Gastrocnemius medialis (tissue), 4 donors: Measurements from ENCODE around the gene CYFIP2.

Experiments used
- CTCF ChIP-seq, 5 experiments: fragments of 450-650 bp in 3 of 5; fragments of 200-600 bp in 2 of 5; sonication (generic) in 2 of 5; IDR thresholded peaks in 4 of 5; conservative IDR thresholded peaks in 1 of 5; 1 replicate in 4 of 5; 2 replicates in 1 of 5; pipeline ENCODE4 v1.5.1; 2016 to 2019; ENCODE audit warnings: antibody characterized with exemption in 5 of 5, mild to moderate bottlenecking in 3 of 5, moderate library complexity in 3 of 5
- POLR2A ChIP-seq, 2 donors: fragments of 450-650 bp; IDR thresholded peaks; one replicate each; pipeline ENCODE4 v1.6.1; 2017; ENCODE audit warnings: antibody characterized with exemption in 2 of 2, mild to moderate bottlenecking in 2 of 2, moderate library complexity in 2 of 2

- TF ChIP-seq POLR2A (IDR thresholded peaks at IDR 0.05) (no peak), CTCF (IDR thresholded peaks at IDR 0.05 in 4 of 5, conservative IDR thresholded peaks at IDR 0.05 in 1 of 5) (no peak)
These were observed 29.3 kb downstream of the CYFIP2 start for GRCh38 chr5:157295247-157295646.
